AG09309 (cell line): ENCODE results near the gene RRP1.

ENCODE experiments used
- DNase-seq: peaks from one replicate; pipeline ENCODE4 v3.0.0-alpha.2; 2010; ENCODE audit warnings: low read depth
- H3K4me3 ChIP-seq: 2 replicates; pipeline ENCODE4 v1.5.1; 2011; ENCODE audit warnings: mild to moderate bottlenecking, low read depth, low read length, moderate library complexity; ENCODE audit not compliant: control insufficient read depth
- CTCF ChIP-seq: IDR thresholded peaks from 2 replicates; pipeline ENCODE4 v1.5.1; 2011; ENCODE audit warnings: mild to moderate bottlenecking, low read depth, low read length, inconsistent platforms; ENCODE audit not compliant: insufficient read depth, control insufficient read depth; ENCODE audit errors: missing control alignments

Gene RRP1

DNA sequence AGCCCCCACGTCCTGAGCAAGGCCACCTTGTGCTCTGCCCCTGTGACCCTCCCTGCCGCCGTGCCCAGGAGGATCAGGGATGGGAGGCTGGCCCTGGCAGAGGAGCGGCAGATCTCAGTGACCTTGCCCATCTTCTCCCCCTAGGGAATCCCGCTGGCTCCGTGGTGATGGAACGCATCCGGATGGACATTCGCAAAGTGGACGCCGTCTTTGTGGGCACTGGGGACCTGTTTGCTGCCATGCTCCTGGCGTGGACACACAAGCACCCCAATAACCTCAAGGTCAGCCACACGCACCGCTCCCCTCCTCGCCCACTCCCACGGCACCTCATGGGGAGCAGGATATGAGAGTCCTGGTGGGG, 36.0 kb upstream of the RRP1 start:
- no peak for DNase-seq
- H3K4me3 ChIP-seq = no peak overlapping the region
- TF ChIP-seq CTCF = no peak

DNA sequence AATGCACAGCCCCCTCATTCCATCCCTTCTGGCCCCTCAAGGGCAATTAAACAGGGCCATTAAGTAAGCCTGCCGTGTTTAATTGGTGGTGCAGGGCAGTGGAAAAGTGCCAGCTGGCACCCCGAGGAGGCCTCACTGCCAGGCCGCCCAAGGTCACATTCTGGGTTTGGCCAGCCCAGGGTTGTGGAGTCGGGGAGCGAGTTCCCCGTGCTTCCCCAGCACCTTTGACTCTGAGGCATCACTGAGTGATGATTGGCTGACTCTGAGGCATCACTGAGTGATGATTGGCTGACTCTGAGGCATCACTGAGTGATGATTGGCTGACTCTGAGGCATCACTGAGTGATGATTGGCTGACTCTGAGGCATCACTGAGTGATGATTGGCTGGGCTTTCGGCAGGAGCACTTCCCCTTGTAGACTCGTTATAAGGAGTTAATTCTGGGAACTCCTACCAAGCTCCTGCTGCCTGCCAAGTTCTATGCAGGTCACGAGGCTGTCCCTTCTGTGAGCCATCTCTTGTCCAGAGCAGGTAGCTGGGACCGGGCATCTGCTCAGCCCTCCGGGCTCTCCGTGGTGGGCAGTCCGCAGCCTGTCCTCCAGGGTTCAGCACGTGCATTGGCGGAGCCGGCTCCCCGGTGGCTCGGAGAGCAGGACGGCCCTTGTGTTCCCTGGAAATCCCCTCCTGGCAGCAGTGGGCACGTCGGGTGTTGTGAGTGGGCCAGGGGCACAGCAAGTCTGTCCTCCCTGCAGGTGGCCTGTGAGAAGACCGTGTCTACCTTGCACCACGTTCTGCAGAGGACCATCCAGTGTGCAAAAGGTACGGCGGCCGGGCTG, 34.2 kb upstream of the RRP1 start:
- TF ChIP-seq CTCF = no peak
- no peak overlapping the region for H3K4me3 ChIP-seq
- DNase-seq = no peak

- no peak overlapping the region for H3K4me3 ChIP-seq
- no peak for TF ChIP-seq CTCF
- no peak for DNase-seq
These were observed 33.4 kb upstream of the RRP1 start for GRCh38 chr21:43755820-43756594.

GRCh38 chr21:43757601-43758000, 31.8 kb upstream of the RRP1 start:
- no peak for DNase-seq
- TF ChIP-seq CTCF = no peak
- H3K4me3 ChIP-seq = no peak overlapping the region

- no peak overlapping the region for H3K4me3 ChIP-seq
- TF ChIP-seq CTCF = peak; percentile 6
These were observed 31.2 kb upstream of the RRP1 start for GRCh38 chr21:43758111-43758641.

GRCh38 chr21:43758811-43759210, 30.6 kb upstream of the RRP1 start:
- no peak for DNase-seq
- H3K4me3 ChIP-seq = no peak overlapping the region
- TF ChIP-seq CTCF = no peak

More at GRCh38 chr21:43758111-43758641, 31.2 kb upstream of the RRP1 start:
- DNase-seq = peak; percentile 37
